Measurements from ENCODE around the gene CAMKMT. TPM values are rescaled to one million over a fixed set of nuclear protein-coding genes. Genes with fewer than 3 reads are reported as not detected.

CAMKMT gene
- total and polyA plus RNA-seq, 7 donors, result 6.1 to 15.6 (median 11.6) TPM

DNA sequence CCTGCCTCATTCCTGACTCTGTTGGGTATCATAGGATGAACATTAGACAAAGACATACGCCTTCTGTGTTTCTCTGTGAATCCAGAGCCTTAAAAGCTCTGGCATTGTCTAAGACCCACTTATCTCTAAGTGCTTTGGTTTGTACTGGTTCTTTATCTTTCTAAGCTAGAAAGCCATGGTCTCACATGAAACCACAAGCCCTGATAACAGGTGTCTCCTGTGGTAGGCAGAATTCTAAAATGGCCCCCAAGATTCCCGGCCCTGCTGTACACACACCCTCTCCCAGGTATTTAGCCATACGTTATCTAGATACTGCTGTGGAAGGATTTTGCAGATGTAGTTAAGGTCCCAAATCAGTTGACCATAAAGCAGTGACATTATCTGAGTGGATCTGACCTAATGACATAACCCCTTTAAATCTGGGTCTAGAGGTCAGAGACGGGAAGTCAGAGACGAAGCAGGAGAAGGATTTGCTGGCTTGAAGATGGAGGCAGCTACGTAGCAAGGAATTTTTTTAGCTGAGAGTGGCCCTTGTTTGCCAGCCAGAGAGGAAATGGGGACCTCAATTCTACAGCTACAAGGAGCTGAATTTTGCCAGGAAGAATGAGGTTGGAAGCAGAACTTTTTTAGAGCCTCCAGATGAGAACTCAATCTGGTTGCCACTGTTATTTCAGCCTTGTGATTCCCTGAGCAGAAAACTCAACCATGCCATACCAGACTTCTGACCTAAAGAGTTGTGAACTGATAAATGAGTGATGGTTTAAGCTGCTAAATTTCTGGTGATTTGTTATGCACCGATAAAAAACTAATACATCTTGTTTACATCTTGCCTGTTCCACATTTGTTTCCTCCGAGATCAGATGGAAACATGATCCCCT is 186.7 kb downstream of the CAMKMT start:
- no peaks in the 10 kb centered on the region for H3K9me3 ChIP-seq
- no peak overlapping the region for H3K27ac ChIP-seq
- H3K36me3 ChIP-seq, result no peaks in the 10 kb centered on the region
- WGBS, 2 donors, result 92 to 95% methylated on average over 8 of the region's 8 CpGs
- DNase-seq, result no peak
- no peak for TF ChIP-seq POLR2A (IDR thresholded peaks at IDR 0.05)
- TF ChIP-seq, protein P1, sequence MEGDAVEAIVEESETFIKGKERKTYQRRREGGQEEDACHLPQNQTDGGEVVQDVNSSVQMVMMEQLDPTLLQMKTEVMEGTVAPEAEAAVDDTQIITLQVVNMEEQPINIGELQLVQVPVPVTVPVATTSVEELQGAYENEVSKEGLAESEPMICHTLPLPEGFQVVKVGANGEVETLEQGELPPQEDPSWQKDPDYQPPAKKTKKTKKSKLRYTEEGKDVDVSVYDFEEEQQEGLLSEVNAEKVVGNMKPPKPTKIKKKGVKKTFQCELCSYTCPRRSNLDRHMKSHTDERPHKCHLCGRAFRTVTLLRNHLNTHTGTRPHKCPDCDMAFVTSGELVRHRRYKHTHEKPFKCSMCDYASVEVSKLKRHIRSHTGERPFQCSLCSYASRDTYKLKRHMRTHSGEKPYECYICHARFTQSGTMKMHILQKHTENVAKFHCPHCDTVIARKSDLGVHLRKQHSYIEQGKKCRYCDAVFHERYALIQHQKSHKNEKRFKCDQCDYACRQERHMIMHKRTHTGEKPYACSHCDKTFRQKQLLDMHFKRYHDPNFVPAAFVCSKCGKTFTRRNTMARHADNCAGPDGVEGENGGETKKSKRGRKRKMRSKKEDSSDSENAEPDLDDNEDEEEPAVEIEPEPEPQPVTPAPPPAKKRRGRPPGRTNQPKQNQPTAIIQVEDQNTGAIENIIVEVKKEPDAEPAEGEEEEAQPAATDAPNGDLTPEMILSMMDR (IDR thresholded peaks at IDR 0.05), result no peak
- TF ChIP-seq EP300 (IDR thresholded peaks at IDR 0.05), result no peak
- TF ChIP-seq POLR2AphosphoS5 (IDR thresholded peaks at IDR 0.05), result no peak
- intact Hi-C loops (cut with DNase I), result no loop called here
- no peaks in the 10 kb centered on the region for H3K27me3 ChIP-seq
- H3K4me1 ChIP-seq, result peaks cover 0 to 19% (median 12%) of the 10 kb centered on the region in 4 donors
- H3K4me3 ChIP-seq, result no peak overlapping the region

DNA sequence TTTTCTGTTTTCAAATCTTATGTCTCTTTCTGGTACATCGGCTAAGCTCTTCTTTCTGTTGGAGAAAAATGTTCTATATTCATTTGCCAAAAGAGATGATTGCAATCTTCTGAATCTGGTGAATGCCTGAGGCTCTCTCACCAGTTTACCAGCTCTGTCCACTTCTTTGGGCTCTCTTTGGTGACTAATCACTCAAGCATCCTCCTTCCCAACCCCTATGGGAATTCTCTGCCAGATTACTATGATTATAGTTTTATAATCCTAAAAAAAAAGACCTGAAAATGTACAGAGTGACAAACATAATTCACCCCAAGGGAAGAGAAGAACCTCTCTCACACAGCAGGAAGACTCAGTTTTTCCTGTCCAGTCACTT is 187.3 kb downstream of the CAMKMT start:
- Histone ChIP-seq H3K4me3 (no peak overlapping the region), H3K27ac (no peak overlapping the region), H3K9me3 (no peaks in the 10 kb centered on the region), H3K4me1 (peaks cover 0 to 15% (median 8%) of the 10 kb centered on the region in 4 donors), H3K27me3 (no peaks in the 10 kb centered on the region), H3K36me3 (no peaks in the 10 kb centered on the region)
- intact Hi-C loops (cut with DNase I), result no loop called here
- TF ChIP-seq EP300 (IDR thresholded peaks at IDR 0.05) (no peak), POLR2A (IDR thresholded peaks at IDR 0.05) (no peak), POLR2AphosphoS5 (IDR thresholded peaks at IDR 0.05) (no peak)
- TF ChIP-seq, protein P1 (IDR thresholded peaks at IDR 0.05), result no peak
- WGBS, 2 donors, result 88 to 93% methylated on average over 1 of the region's 1 CpG
- no peak for DNase-seq

- no peak for TF ChIP-seq POLR2AphosphoS5 (IDR thresholded peaks at IDR 0.05)
- TF ChIP-seq, protein P1 (IDR thresholded peaks at IDR 0.05), result no peak
- no peak for TF ChIP-seq POLR2A (IDR thresholded peaks at IDR 0.05)
- TF ChIP-seq EP300 (IDR thresholded peaks at IDR 0.05), result no peak
Observed at GRCh38 chr2:44549856-44550255, 188.1 kb downstream of the CAMKMT start.

DNA sequence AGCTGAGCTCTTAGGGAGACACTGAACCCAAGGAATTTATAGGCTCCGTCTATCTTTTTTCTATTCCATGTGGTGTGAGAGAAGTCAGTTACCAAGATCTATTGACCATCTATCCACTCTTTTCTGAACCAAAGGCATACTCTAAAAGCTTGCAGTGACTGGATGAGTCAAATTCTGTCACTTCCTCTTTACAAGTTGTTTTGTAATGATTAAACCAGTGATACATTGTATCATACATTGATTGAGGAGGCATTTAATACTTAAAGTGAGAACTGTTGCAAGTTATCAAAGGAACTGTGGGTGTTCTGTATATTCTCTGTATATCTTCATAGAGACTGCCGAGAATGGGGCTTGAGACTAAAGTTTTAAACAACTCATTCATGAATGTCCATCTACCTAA is 188.8 kb downstream of the CAMKMT start:
- intact Hi-C loops (cut with DNase I), result no loop called here
- no peaks in the 10 kb centered on the region for H3K36me3 ChIP-seq
- WGBS, 2 donors, result 92 to 97% methylated on average over 2 of the region's 2 CpGs

More at GRCh38 chr2:44549856-44550255, 188.1 kb downstream of the CAMKMT start:
- Histone ChIP-seq H3K27ac (no peak overlapping the region), H3K27me3 (no peaks in the 10 kb centered on the region), H3K4me1 (peaks cover 0 to 9% (median 2%) of the 10 kb centered on the region in 4 donors), H3K4me3 (no peak overlapping the region), H3K9me3 (no peaks in the 10 kb centered on the region), H3K36me3 (no peaks in the 10 kb centered on the region)
- no peak for DNase-seq
- intact Hi-C loops (cut with DNase I), result no loop called here
- 96 to 97% methylated on average over 4 of the region's 4 CpGs for WGBS, 2 donors

More for the DNA sequence above, 188.8 kb downstream of the CAMKMT start:
- Histone ChIP-seq H3K9me3 (no peaks in the 10 kb centered on the region), H3K4me3 (no peak overlapping the region), H3K4me1 (peaks cover 0 to 9% (median 0%) of the 10 kb centered on the region in 4 donors), H3K27me3 (no peaks in the 10 kb centered on the region), H3K27ac (no peak overlapping the region)
- DNase-seq, result no peak
- TF ChIP-seq EP300 (IDR thresholded peaks at IDR 0.05) (no peak), POLR2AphosphoS5 (IDR thresholded peaks at IDR 0.05) (no peak), POLR2A (IDR thresholded peaks at IDR 0.05) (no peak)
- TF ChIP-seq, protein P1 (IDR thresholded peaks at IDR 0.05), result no peak
